CD4-positive, alpha-beta memory T cell (primary cell): ENCODE data around the gene NAT16. TPM values are rescaled to one million over a fixed set of nuclear protein-coding genes. Genes with fewer than 3 reads are reported as not detected.

ENCODE experiments used
- CTCF ChIA-PET: fragments of 350-600 bp; sonication (Branson Sonifier 250); formaldehyde crosslinking; loops from one replicate; lab custom pipeline; 2021; ENCODE audit warnings: inconsistent platforms; ENCODE audit not compliant: partially characterized antibody; lab: Charles Lee
- POLR2A ChIA-PET: fragments of 350-600 bp; sonication (Branson Sonifier 250); formaldehyde crosslinking; loops from one replicate; lab custom pipeline; 2021; ENCODE audit not compliant: partially characterized antibody; lab: Charles Lee
- DNase-seq, 5 donors: peaks; one replicate each; pipeline versions ENCODE4 v3.0.0 to v3.0.0-alpha.2; 2020 to 2022; ENCODE audit warnings: mixed read lengths in 1 of 5
- H3K27ac ChIP-seq: one replicate; pipeline ENCODE4 v1.7.0; 2013; ENCODE audit warnings: low read depth, low read length
- H3K27me3 ChIP-seq: 2 replicates; pipeline ENCODE4 v1.7.0; 2013; ENCODE audit warnings: mild to moderate bottlenecking, low read length, moderate library complexity; ENCODE audit not compliant: insufficient read depth
- H3K36me3 ChIP-seq: 2 replicates; pipeline ENCODE4 v1.7.0; 2013; ENCODE audit warnings: mild to moderate bottlenecking, low read length, moderate library complexity; ENCODE audit not compliant: insufficient read depth
- H3K4me1 ChIP-seq: 2 replicates; pipeline ENCODE4 v1.7.0; 2013; ENCODE audit warnings: mild to moderate bottlenecking, low read length, moderate library complexity; ENCODE audit not compliant: insufficient read depth
- H3K4me3 ChIP-seq, 2 donors: one replicate each; pipeline ENCODE4 v1.7.0; 2013; ENCODE audit warnings: low read length in 2 of 2, mild to moderate bottlenecking in 1 of 2
- H3K9me3 ChIP-seq, 2 donors: one replicate each; pipeline ENCODE4 v1.7.0; 2013; ENCODE audit warnings: low read length in 2 of 2, control low read depth in 1 of 2; ENCODE audit not compliant: control insufficient read depth in 1 of 2
- H3K27ac Mint-ChIP-seq, 7 donors: one replicate each; pipeline ENCODE4 v1.8.0; 2020 to 2021; ENCODE audit warnings: mixed read lengths in 7 of 7, mild to moderate bottlenecking in 6 of 7, inconsistent platforms in 3 of 7, moderate library complexity in 3 of 7
- H3K27me3 Mint-ChIP-seq, 2 donors: one replicate each; pipeline ENCODE4 v1.8.0; 2020 to 2021; ENCODE audit warnings: mixed read lengths in 2 of 2
- H3K36me3 Mint-ChIP-seq, 2 donors: one replicate each; pipeline ENCODE4 v1.8.0; 2020 to 2021; ENCODE audit warnings: mixed read lengths in 2 of 2, inconsistent platforms in 1 of 2, mild to moderate bottlenecking in 1 of 2
- H3K4me1 Mint-ChIP-seq, 4 donors: one replicate each; pipeline ENCODE4 v1.8.0; 2020 to 2021; ENCODE audit warnings: mixed read lengths in 4 of 4, mild to moderate bottlenecking in 1 of 4
- H3K4me3 Mint-ChIP-seq, 8 donors: one replicate each; pipeline ENCODE4 v1.8.0; 2020 to 2021; ENCODE audit warnings: mixed read lengths in 8 of 8, mild to moderate bottlenecking in 7 of 8, moderate library complexity in 6 of 8, inconsistent platforms in 3 of 8
- H3K9me3 Mint-ChIP-seq, 8 donors: one replicate each; pipeline ENCODE4 v1.8.0; 2020 to 2021; ENCODE audit warnings: mixed read lengths in 8 of 8, mild to moderate bottlenecking in 5 of 8, inconsistent platforms in 3 of 8, moderate library complexity in 1 of 8
- intact Hi-C: fragments of 100-400 bp; cut with micrococcal nuclease; formaldehyde crosslinking; loops from one replicate; pipeline ENCODE4 v1.15.1; 2023
- polyA plus RNA-seq, 2 donors: library from polyadenylated mRNA; unstranded; fragments of 300-500 nt; fragmentation: Illumina TruSeq; gene quantifications; one replicate each; pipeline ENCODE4 v1.2.3, GENCODE V29; 2021
- total RNA-seq, 2 experiments: library from RNA; stranded (reverse); gene quantifications; one replicate each; pipeline ENCODE4 v1.2.3, GENCODE V29; 2021

NAT16 gene
- total and polyA plus RNA-seq, 4 experiments from 2014 or later: not detected

DNA sequence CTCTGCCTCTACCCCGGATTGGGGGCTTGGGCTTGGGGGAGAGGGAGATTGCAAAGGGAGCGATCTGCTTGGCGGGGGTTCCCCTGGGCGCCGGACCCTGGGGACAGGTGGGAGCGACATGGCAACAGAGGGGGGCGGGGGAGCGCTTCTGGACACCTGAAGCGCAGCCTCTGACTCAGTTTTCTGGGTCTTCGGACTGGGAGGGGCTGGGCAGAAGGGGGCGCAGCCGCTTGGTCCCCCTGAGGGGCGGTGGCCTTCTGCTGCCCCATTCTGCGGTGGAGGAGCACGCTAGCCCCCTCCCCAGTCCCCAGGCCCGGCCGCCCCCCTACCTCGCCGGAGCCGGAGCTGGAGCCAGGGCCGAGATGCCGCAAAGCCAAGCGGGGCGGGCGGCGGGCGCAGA, 380 bp downstream of the NAT16 start:
- Histone ChIP-seq H3K4me3 (no peak overlapping the region), H3K36me3 (no peaks in the 10 kb centered on the region), H3K27me3 (peaks cover 25% of the 10 kb centered on the region), H3K27ac (no peak overlapping the region), H3K9me3 (no peaks in the 10 kb centered on the region), H3K4me1 (no peaks in the 10 kb centered on the region)
- H3K9me3 Mint-ChIP-seq: peaks cover 0 to 2% (median 0%) of the 10 kb centered on the region in 8 donors
- H3K4me3 Mint-ChIP-seq: peak overlapping the region in 2 of 8 donors; percentile 20 to 82
- ChIA-PET CTCF (interaction anchor here (0.8 kb wide), 1 partner anchor 13 kb away, joined by 4 read pairs; no protein-coding TSS in a partner anchor), POLR2A (no interaction called here)
- H3K27ac Mint-ChIP-seq: no peak overlapping the region
- H3K4me1 Mint-ChIP-seq: peaks cover 4 to 17% (median 7%) of the 10 kb centered on the region in 4 donors
- intact Hi-C loops: no loop called here
- H3K27me3 Mint-ChIP-seq: peaks cover 50 to 61% of the 10 kb centered on the region in 2 donors
- no peak for DNase-seq
- H3K36me3 Mint-ChIP-seq: no peaks in the 10 kb centered on the region

DNA sequence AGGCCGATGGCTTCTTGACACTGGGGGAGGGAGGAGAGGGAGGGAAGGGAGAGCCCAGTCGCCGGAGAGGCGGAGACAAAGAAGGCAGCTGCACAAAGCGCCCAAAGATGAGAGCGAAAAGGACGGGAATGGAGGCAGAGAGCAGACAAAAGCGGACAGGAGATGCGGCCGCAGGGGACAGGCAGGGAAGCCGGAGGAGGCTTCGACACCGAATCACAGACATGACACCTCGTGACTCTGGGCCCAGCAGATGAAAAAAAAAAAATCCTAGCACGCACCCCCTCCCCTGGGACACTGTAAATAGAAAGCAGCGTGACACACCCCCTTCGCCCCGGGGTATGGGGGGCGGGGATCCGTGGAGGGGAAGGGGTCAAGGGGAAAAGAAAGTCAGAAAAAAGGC, 976 bp downstream of the NAT16 start:
- Mint-ChIP-seq H3K36me3 (no peaks in the 10 kb centered on the region), H3K4me1 (peaks cover 7 to 23% (median 10%) of the 10 kb centered on the region in 4 donors), H3K27me3 (peaks cover 54 to 62% of the 10 kb centered on the region in 2 donors), H3K9me3 (peaks cover 0 to 3% (median 0%) of the 10 kb centered on the region in 8 donors), H3K27ac (peak overlapping the region in 1 of 7 donors; percentile 17), H3K4me3 (peak overlapping the region in 6 of 8 donors; percentile 16 to 82 (median 56))
- no peak for DNase-seq
- ChIA-PET POLR2A (no interaction called here), CTCF (interaction anchor here (1.0 kb wide), 2 partner anchors 13 to 35 kb away, joined by 3 to 5 read pairs; no protein-coding TSS in a partner anchor)
- Histone ChIP-seq H3K9me3 (no peaks in the 10 kb centered on the region), H3K4me3 (no peak overlapping the region), H3K27me3 (peaks cover 30% of the 10 kb centered on the region), H3K27ac (no peak overlapping the region), H3K4me1 (peaks cover 3% of the 10 kb centered on the region), H3K36me3 (no peaks in the 10 kb centered on the region)
- intact Hi-C loops: no loop called here

DNA sequence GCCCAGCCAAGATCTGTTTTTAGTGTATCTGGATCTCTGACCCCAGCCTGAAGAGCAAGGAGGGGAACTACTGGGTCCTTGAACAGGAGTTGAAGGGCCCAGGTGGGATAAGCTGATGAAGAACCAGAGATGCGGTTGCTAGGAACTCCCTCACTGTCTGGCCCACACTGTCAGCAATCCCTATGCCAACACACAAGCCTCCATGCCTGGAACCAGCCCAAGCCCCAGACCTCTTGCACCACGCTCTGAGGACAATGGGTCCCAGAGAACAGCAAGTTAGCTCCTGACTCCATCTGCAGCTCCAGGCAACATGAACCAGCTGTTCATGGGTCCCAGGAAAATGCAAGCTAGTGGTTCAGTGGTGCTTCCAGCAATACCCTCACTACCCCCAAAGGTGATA, 2.4 kb downstream of the NAT16 start:
- H3K4me3 ChIP-seq: no peak overlapping the region
- Mint-ChIP-seq H3K27ac (no peak overlapping the region), H3K27me3 (peaks cover 60 to 70% of the 10 kb centered on the region in 2 donors), H3K36me3 (no peaks in the 10 kb centered on the region), H3K4me3 (peak overlapping the region in 1 of 8 donors; percentile 20), H3K9me3 (peaks cover 0 to 4% (median 0%) of the 10 kb centered on the region in 8 donors), H3K4me1 (peaks cover 13 to 36% (median 20%) of the 10 kb centered on the region in 4 donors)
- peaks cover 42% of the 10 kb centered on the region for H3K27me3 ChIP-seq
- CTCF ChIA-PET: interaction anchor here (1.2 to 1.6 kb wide), 2 partner anchors 35 to 63 kb away, joined by 4 read pairs; no protein-coding TSS in a partner anchor
- no peak for DNase-seq
- H3K27ac ChIP-seq: no peak overlapping the region
- H3K4me1 ChIP-seq: peaks cover 18% of the 10 kb centered on the region
- intact Hi-C loops: no loop called here
- H3K36me3 ChIP-seq: no peaks in the 10 kb centered on the region
- POLR2A ChIA-PET: no interaction called here
- no peaks in the 10 kb centered on the region for H3K9me3 ChIP-seq

DNA sequence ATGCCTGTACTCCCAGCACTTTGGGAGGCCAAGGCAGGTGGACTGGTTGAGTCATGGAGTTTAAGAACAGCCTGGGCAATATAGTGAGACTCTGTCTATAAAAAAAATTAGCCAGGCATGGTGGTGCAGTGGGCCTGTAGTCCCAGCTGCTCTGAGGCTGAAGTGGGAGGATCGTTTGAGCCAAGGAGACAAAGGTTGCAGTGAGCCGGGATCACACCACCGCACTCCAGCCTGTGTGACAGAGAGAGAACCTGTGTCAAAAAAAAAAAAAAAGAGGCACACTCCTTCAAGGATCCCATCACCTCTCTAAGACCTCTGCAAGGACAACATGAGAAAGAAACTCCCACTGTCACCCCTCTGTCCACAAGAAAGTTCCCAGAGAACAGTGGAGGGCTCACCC, 4.4 kb downstream of the NAT16 start:
- Mint-ChIP-seq H3K4me3 (peak overlapping the region in 1 of 8 donors; percentile 43), H3K27ac (peak overlapping the region in 1 of 7 donors; percentile 38), H3K36me3 (no peaks in the 10 kb centered on the region), H3K27me3 (peaks cover 53 to 69% of the 10 kb centered on the region in 2 donors), H3K9me3 (peaks cover 0 to 4% (median 0%) of the 10 kb centered on the region in 8 donors), H3K4me1 (peaks cover 22 to 43% (median 34%) of the 10 kb centered on the region in 4 donors)
- no peak overlapping the region for H3K4me3 ChIP-seq
- ChIA-PET CTCF (interaction anchor here (3.9 to 4.7 kb wide), 2 partner anchors 16 to 31 kb away, joined by 23 to 27 read pairs; no protein-coding TSS in a partner anchor), POLR2A (interaction anchor here (0.9 kb wide), 1 partner anchor 14 kb away, joined by 3 read pairs; no protein-coding TSS in a partner anchor)
- no peak overlapping the region for H3K27ac ChIP-seq
- H3K4me1 ChIP-seq: peaks cover 38% of the 10 kb centered on the region
- DNase-seq: no peak
- no peaks in the 10 kb centered on the region for H3K9me3 ChIP-seq
- no peaks in the 10 kb centered on the region for H3K36me3 ChIP-seq
- H3K27me3 ChIP-seq: peaks cover 60% of the 10 kb centered on the region
- intact Hi-C loops: no loop called here

DNA sequence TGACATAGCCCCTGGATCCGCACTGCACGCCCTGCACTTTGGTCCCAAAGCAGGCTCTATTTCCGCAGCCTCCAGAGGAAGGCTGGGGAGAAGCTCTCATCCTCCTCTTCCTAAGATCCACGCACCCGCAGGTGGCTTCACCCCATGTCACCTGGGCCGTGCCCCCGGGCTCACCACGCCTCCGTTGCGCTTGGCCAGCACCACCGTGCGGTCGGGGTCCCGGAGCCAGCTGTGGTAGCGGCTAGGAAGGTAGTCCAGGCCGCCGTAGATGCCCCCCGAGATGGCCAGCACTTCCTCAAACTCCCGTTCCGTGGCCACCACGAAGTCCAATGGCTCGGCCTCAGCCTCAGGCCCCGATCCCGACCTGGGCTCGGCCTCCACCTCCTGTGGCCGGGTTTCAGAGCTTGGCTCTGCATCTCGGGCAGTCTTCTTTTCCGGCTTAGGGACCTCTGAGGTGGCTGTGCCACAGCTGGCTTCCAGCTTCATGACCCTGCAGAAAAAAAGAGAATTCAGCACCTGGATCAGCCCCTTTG, 5.7 kb downstream of the NAT16 start:
- H3K36me3 Mint-ChIP-seq: no peaks in the 10 kb centered on the region
- Histone ChIP-seq H3K9me3 (no peaks in the 10 kb centered on the region), H3K36me3 (no peaks in the 10 kb centered on the region), H3K4me1 (peaks cover 51% of the 10 kb centered on the region), H3K4me3 (no peak overlapping the region), H3K27me3 (peaks cover 69% of the 10 kb centered on the region), H3K27ac (no peak overlapping the region)
- H3K4me3 Mint-ChIP-seq: peak overlapping the region in 6 of 8 donors; percentile 51 to 80 (median 63)
- ChIA-PET CTCF (interaction anchor here (0.9 to 4.7 kb wide), 3 partner anchors 17 to 30 kb away, joined by 3 to 27 read pairs (median 23); no protein-coding TSS in a partner anchor), POLR2A (interaction anchor here (1.3 kb wide), 2 partner anchors 30 to 43 kb away, joined by 3 read pairs; partner anchors contain the start of genes PLOD3 and ZNHIT1)
- H3K27me3 Mint-ChIP-seq: peaks cover 56 to 75% of the 10 kb centered on the region in 2 donors
- H3K27ac Mint-ChIP-seq: peak overlapping the region in 2 of 7 donors; percentile 2 to 76
- H3K4me1 Mint-ChIP-seq: peaks cover 29 to 56% (median 43%) of the 10 kb centered on the region in 4 donors
- intact Hi-C loops: no loop called here
- DNase-seq: no peak
- H3K9me3 Mint-ChIP-seq: peaks cover 0 to 4% (median 0%) of the 10 kb centered on the region in 8 donors

DNA sequence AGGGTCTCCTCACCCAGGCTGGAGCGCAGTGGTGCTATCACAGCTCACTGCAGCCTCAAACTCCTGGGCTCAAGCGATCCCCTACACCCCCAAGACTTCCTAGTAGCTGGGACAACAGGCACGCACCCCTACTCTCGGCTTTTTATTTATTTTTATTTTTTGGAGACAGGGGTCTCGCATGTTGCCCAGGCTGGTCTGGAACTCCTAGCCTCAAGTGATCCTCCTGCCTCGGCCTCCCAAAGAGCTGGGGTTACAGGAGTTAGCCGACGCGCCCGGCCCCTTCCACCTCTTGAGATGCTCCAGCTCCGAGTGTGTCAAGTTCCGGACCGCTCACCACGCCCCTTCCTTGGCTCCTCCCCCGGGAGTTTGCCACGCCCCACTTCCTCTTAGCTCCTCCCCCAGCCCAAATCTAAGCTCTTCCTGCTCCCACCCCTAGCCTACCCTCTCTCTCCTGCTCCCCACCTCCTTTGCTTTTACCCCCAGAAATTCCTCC, 6.3 kb downstream of the NAT16 start:
- no peak overlapping the region for H3K27ac ChIP-seq
- no peaks in the 10 kb centered on the region for H3K36me3 Mint-ChIP-seq
- ChIA-PET POLR2A (interaction anchor here (1.3 kb wide), 2 partner anchors 30 to 44 kb away, joined by 3 read pairs; partner anchors contain the start of genes PLOD3 and ZNHIT1), CTCF (interaction anchor here (0.9 to 4.7 kb wide), 4 partner anchors 18 to 32 kb away, joined by 3 to 27 read pairs (median 13); no protein-coding TSS in a partner anchor)
- H3K27me3 Mint-ChIP-seq: peaks cover 60 to 76% of the 10 kb centered on the region in 2 donors
- H3K4me1 Mint-ChIP-seq: peaks cover 30 to 56% (median 44%) of the 10 kb centered on the region in 4 donors
- peak; percentile 62 to 67 (median 64) for DNase-seq
- H3K9me3 ChIP-seq: no peaks in the 10 kb centered on the region
- peak overlapping the region; percentile 20 to 80 (median 60) for H3K4me3 Mint-ChIP-seq
- peaks cover 72% of the 10 kb centered on the region for H3K27me3 ChIP-seq
- H3K4me3 ChIP-seq: no peak overlapping the region
- no peaks in the 10 kb centered on the region for H3K36me3 ChIP-seq
- peak overlapping the region in 2 of 7 donors; percentile 41 to 76 for H3K27ac Mint-ChIP-seq
- H3K9me3 Mint-ChIP-seq: peaks cover 0 to 4% (median 0%) of the 10 kb centered on the region in 8 donors
- intact Hi-C loops: no loop called here
- H3K4me1 ChIP-seq: peaks cover 56% of the 10 kb centered on the region
